ENCODE measurements around the gene POU3F2.

The POU3F2 gene

GRCh38 chr6:98821756-98822405, 12.5 kb upstream of the POU3F2 start:
- Histone ChIP-seq H3K4me2 (ENCODE audit: low read depth, low read length, poor library complexity, severe bottlenecking) (no peak overlapping the region), H3K9me3 (ENCODE audit: insufficient read depth, low read depth, low read length) (no peaks in the 10 kb centered on the region), H4K20me1 (ENCODE audit: insufficient read depth, low read length, poor library complexity, severe bottlenecking) (no peaks in the 10 kb centered on the region), H3K9me2 (replicated peaks; ENCODE audit: low read depth, low read length) (no peaks in the 10 kb centered on the region), H3K27me3 (ENCODE audit: insufficient read depth, low read length, poor library complexity, severe bottlenecking) (no peaks in the 10 kb centered on the region), H3K36me3 (ENCODE audit: insufficient read depth, low read length) (no peaks in the 10 kb centered on the region), H3K79me2 (ENCODE audit: insufficient read depth, low read length) (no peaks in the 10 kb centered on the region), H3F3A (ENCODE audit: low read depth) (no peaks in the 10 kb centered on the region), H2AFZ (ENCODE audit: low read length) (no peak overlapping the region), H3K4me3 (ENCODE audit: low read length, poor library complexity, severe bottlenecking) (no peak overlapping the region), H3K9ac (ENCODE audit: low read depth, low read length, poor library complexity, severe bottlenecking) (no peak overlapping the region), H3K4me1 (ENCODE audit: insufficient read depth, low read length, poor library complexity, severe bottlenecking) (no peaks in the 10 kb centered on the region)
- TF ChIP-seq EZH2phosphoT487 (IDR thresholded peaks at IDR 0.05; ENCODE audit: borderline replicate concordance) = no peak
- TF ChIP-seq CTCF (conservative IDR thresholded peaks at IDR 0.05; ENCODE audit: low read length) = no peak

- Histone ChIP-seq H3K79me2 (ENCODE audit: insufficient read depth, low read length) (no peaks in the 10 kb centered on the region), H2AFZ (ENCODE audit: low read length) (no peak overlapping the region), H3K36me3 (ENCODE audit: insufficient read depth, low read length) (no peaks in the 10 kb centered on the region), H3K4me1 (ENCODE audit: insufficient read depth, low read length, poor library complexity, severe bottlenecking) (peaks cover 4% of the 10 kb centered on the region), H3K9me2 (replicated peaks; ENCODE audit: low read depth, low read length) (no peaks in the 10 kb centered on the region), H3K9me3 (ENCODE audit: insufficient read depth, low read depth, low read length) (no peaks in the 10 kb centered on the region), H3K4me3 (ENCODE audit: low read length, poor library complexity, severe bottlenecking) (no peak overlapping the region), H3F3A (ENCODE audit: low read depth) (no peaks in the 10 kb centered on the region), H3K4me2 (ENCODE audit: low read depth, low read length, poor library complexity, severe bottlenecking) (no peak overlapping the region), H3K9ac (ENCODE audit: low read depth, low read length, poor library complexity, severe bottlenecking) (no peak overlapping the region), H3K27me3 (ENCODE audit: insufficient read depth, low read length, poor library complexity, severe bottlenecking) (no peaks in the 10 kb centered on the region), H4K20me1 (ENCODE audit: insufficient read depth, low read length, poor library complexity, severe bottlenecking) (no peaks in the 10 kb centered on the region)
- TF ChIP-seq CTCF (conservative IDR thresholded peaks at IDR 0.05; ENCODE audit: low read length) = no peak
- TF ChIP-seq EZH2phosphoT487 (IDR thresholded peaks at IDR 0.05; ENCODE audit: borderline replicate concordance) = no peak
Measured at GRCh38 chr6:98823428-98824161, 10.8 kb upstream of the POU3F2 start.

GRCh38 chr6:98824162-98824901, 10.0 kb upstream of the POU3F2 start:
- Histone ChIP-seq H3K4me1 (ENCODE audit: insufficient read depth, low read length, poor library complexity, severe bottlenecking) (peaks cover 6% of the 10 kb centered on the region), H3K27me3 (ENCODE audit: insufficient read depth, low read length, poor library complexity, severe bottlenecking) (no peaks in the 10 kb centered on the region), H3K79me2 (ENCODE audit: insufficient read depth, low read length) (no peaks in the 10 kb centered on the region), H4K20me1 (ENCODE audit: insufficient read depth, low read length, poor library complexity, severe bottlenecking) (no peaks in the 10 kb centered on the region), H3K9me3 (ENCODE audit: insufficient read depth, low read depth, low read length) (no peaks in the 10 kb centered on the region), H3K9ac (ENCODE audit: low read depth, low read length, poor library complexity, severe bottlenecking) (no peak overlapping the region), H3K4me3 (ENCODE audit: low read length, poor library complexity, severe bottlenecking) (no peak overlapping the region), H3F3A (ENCODE audit: low read depth) (no peaks in the 10 kb centered on the region), H3K36me3 (ENCODE audit: insufficient read depth, low read length) (no peaks in the 10 kb centered on the region), H2AFZ (ENCODE audit: low read length) (no peak overlapping the region), H3K9me2 (replicated peaks; ENCODE audit: low read depth, low read length) (no peaks in the 10 kb centered on the region), H3K4me2 (ENCODE audit: low read depth, low read length, poor library complexity, severe bottlenecking) (no peak overlapping the region)
- TF ChIP-seq EZH2phosphoT487 (IDR thresholded peaks at IDR 0.05; ENCODE audit: borderline replicate concordance) = no peak
- TF ChIP-seq CTCF (conservative IDR thresholded peaks at IDR 0.05; ENCODE audit: low read length) = no peak

Measured in Loucy (cell line).